Liver (tissue), 3 donors: ENCODE data around the gene ANKRD33B.

Source experiments
- ATF3 ChIP-seq: IDR thresholded peaks from 2 replicates; pipeline ENCODE4 v1.6.1; 2016; ENCODE audit warnings: antibody characterized with exemption
- CTCF ChIP-seq: fragments of 150-350 bp; IDR thresholded peaks from 2 replicates; pipeline ENCODE4 v1.5.1; 2017; ENCODE audit warnings: improper control_type of control experiment, low read depth, low read length; ENCODE audit not compliant: missing input control
- GABPA ChIP-seq, 2 donors: IDR thresholded peaks in 1 of 2; conservative IDR thresholded peaks in 1 of 2; 2 replicates each; pipeline ENCODE4 v1.6.1; 2016; ENCODE audit warnings: antibody characterized with exemption in 2 of 2, mild to moderate bottlenecking in 1 of 2, moderate library complexity in 1 of 2
- JUND ChIP-seq, 2 donors: IDR thresholded peaks; 2 replicates each; pipeline ENCODE4 v1.6.1; 2016; ENCODE audit warnings: antibody characterized with exemption in 2 of 2
- RAD21 ChIP-seq, 2 donors: IDR thresholded peaks; 2 replicates each; pipeline ENCODE4 v1.6.1; 2016; ENCODE audit warnings: antibody characterized with exemption in 2 of 2, mild to moderate bottlenecking in 2 of 2
- YY1 ChIP-seq: IDR thresholded peaks from 2 replicates; pipeline ENCODE4 v1.6.1; 2016; ENCODE audit warnings: antibody characterized with exemption, mild to moderate bottlenecking
- TF ChIP-seq, protein P1 (sequence below): IDR thresholded peaks from 2 replicates; pipeline ENCODE4 v1.6.1; 2016; ENCODE audit warnings: antibody characterized with exemption
- donor health status: healthy.
- donor health status: healthy.

GRCh38 chr5:10528827-10529226 lies 35.0 kb upstream of the ANKRD33B start:
- TF ChIP-seq YY1 = no peak
- no peak for TF ChIP-seq GABPA (IDR thresholded peaks at IDR 0.05 in 1 of 2, conservative IDR thresholded peaks at IDR 0.05 in 1 of 2)
- TF ChIP-seq CTCF = no peak
- TF ChIP-seq JUND (IDR thresholded peaks at IDR 0.05) = no peak
- no peak for TF ChIP-seq RAD21 (IDR thresholded peaks at IDR 0.05)
- TF ChIP-seq ATF3 = no peak
- TF ChIP-seq, protein P1, sequence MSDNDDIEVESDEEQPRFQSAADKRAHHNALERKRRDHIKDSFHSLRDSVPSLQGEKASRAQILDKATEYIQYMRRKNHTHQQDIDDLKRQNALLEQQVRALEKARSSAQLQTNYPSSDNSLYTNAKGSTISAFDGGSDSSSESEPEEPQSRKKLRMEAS = no peak
